GM18951 (cell line): ENCODE results near the gene DYNLT1.

Experiments used
- POLR2A ChIP-seq: IDR thresholded peaks from 4 replicates; pipeline ENCODE4 v1.6.1; 2011; ENCODE audit warnings: mild to moderate bottlenecking; ENCODE audit not compliant: insufficient read length, insufficient read depth; ENCODE audit errors: extremely low read depth
- in situ Hi-C: fragments of 300-500 bp; cut with MboI; formaldehyde crosslinking; loops from one replicate; pipeline ENCODE4 v1.12.0; 2022; ENCODE audit warnings: low sequenced_read_pairs, mixed read lengths, inconsistent platforms; ENCODE audit not compliant: unreplicated experiment

The DYNLT1 gene

DNA sequence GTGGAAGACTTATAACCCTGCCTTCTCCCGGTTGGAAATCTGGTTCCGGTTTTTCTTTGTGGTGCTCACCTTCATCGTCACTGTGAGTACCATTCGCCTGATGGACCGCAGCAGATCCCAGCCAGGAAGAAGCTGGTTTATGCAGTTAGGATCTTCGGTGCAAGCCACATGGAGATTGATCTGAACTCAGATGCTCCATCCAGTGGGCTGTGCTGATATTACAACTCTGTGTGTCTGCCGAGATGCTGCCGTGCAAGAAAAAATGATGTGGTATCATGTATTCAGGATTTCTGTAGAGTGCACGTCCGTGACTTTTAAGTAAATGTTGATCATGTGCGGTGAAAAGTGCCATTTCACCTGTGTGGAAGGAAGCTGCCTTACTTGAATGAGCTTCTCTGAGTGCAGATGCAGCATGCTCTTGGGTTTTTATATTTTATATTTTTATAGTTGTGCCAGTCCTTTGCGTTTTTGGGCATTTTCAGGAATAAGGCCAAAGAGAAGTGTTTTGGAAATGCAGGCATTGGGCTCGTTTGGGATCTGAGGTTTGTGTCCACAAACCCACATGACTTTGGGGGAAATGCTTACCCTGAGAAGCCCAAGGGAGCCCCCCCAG, 39.2 kb downstream of the DYNLT1 start:
- in situ Hi-C loops, result loop anchor here (10.0 kb wide), 1 partner anchor 381 kb away; no protein-coding TSS in a partner anchor
- no peak for TF ChIP-seq POLR2A

DNA sequence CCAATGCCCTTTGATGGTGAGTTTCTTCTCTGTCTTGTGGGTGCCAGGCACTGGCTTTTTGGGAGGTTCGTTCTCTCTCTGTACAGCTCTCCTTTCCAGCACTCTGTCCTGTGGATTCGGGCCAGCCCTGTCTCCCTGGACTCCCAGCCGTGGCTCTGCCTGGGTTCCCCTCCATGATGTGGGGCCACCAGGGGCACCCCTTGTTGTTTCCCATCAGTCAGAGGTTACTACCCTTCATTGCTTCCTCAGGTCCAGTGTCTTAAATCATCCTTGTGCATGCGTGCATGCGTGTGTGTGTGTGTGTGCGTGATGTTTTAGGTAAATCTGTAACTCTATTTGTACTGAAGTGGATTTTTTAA, 40.5 kb downstream of the DYNLT1 start:
- in situ Hi-C loops, result loop anchor here (10.0 kb wide), 1 partner anchor 379 kb away; no protein-coding TSS in a partner anchor
- no peak for TF ChIP-seq POLR2A

DNA sequence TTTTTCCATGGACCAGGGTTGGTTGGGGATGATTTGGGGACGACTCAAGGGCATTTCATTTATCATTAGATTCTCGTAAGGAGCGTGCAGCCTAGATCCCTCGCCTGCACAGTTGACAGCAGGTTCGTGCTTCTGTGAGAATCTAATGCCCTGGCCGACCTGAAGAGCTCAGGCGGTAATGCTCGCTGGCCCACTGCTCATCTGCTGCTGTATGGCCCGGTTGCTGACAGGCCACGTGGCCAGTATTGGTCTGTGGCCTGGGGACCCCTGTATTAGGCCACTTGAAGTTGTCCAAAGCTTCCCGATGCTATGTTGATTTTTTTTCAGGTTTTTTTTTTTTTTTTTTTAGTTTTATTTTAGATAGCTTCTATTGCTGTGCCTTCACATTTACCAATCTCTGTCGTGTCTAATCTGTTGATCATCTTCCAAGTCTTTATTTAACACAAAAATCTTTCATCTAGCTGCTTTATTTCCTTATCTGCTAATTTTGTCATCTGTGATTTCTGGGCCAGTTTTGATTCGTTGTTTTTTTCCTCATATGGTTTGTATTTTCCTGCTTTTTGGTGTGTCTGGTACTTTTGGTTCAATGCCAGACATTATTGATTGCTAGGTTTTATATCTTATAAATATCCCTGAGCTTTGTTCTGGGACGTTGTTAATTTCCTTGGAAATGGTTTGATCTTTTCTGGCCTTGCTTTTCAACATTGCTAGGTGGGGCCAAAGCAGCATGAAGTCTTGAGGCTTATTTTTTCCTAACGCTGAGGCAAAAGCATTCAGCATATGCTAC, 41.1 kb downstream of the DYNLT1 start:
- in situ Hi-C loops, result loop anchor here (10.0 kb wide), 1 partner anchor 379 kb away; no protein-coding TSS in a partner anchor
- no peak for TF ChIP-seq POLR2A

DNA sequence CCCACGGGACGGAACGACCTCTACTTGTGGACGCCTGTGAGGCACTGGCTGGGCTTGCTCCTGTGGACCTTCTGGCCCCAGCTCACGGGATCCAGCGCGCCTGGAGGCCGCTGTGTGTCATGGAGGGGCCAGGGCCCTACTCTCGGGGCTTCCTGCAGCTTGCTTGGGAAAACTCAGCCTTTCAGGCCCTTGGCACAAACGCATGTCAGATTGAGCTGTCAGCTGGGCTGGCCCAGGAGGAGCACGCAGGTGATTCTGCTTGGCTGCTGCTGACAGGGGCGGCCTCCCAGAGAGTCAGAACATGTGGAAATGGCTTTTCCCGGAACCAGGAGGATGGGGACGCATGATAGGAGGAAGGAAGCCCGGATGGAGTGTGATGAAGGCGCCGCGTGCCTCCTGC, 44.9 kb downstream of the DYNLT1 start:
- in situ Hi-C loops, result loop anchor here (10.0 kb wide), 1 partner anchor 375 kb away; no protein-coding TSS in a partner anchor
- no peak for TF ChIP-seq POLR2A

DNA sequence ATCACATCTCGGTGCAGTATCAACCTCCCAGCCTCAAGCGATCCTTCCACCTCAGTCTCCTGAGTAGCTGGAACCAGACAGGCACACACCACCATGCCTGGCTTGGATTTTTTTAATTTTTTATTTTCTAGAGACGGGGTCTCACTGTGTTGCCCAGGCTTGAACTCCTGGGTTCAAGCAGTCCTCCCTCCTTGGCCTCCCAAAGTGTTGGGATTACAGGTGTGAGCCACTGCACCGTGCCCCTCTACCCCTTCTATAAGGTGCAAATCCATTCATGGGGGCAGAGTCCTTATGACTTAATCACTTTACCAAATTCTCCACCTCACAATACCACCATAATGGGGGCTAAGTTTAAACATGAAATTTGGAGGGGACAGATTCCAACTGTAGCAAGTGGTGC, 47.0 kb downstream of the DYNLT1 start:
- no peak for TF ChIP-seq POLR2A
- in situ Hi-C loops, result no loop called here

DNA sequence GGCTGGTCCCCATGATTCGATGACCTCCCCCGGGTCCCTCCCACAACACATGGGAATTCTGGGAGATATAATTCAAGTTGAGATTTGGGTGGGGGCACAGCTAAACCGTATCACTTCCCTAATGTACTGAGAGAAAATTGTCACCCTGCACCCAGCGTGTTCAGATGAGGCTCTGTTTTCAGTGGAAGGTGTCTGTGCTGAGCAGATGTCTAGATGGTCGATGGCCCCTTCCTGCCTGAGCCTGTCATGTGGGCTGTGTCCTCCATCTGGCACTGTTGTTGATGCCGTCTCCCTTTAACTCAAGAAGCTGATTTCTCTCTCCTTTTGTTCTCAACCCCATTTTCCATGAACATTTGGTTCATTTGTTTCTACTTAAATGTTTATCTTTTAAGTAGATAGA, 47.7 kb downstream of the DYNLT1 start:
- in situ Hi-C loops, result no loop called here
- TF ChIP-seq POLR2A, result no peak

DNA sequence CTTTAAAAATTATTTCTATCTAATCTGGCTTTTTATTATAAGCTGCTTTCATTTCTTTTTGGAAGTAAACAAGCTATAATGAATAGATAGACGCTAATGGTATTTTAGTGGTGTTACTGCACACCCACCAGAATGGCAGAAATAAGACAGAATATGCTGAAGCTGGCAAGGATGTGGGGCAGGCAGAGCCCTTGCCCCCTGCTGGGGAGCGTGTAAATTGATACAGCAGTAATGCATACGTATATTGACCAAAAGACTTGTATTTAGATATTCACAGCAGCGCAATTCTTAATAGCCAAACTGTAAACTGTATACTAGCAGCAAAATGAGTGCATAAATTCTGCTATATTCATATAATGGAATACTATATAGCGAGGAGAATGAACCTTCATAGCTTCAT, 49.3 kb downstream of the DYNLT1 start:
- no peak for TF ChIP-seq POLR2A
- in situ Hi-C loops, result no loop called here

DNA sequence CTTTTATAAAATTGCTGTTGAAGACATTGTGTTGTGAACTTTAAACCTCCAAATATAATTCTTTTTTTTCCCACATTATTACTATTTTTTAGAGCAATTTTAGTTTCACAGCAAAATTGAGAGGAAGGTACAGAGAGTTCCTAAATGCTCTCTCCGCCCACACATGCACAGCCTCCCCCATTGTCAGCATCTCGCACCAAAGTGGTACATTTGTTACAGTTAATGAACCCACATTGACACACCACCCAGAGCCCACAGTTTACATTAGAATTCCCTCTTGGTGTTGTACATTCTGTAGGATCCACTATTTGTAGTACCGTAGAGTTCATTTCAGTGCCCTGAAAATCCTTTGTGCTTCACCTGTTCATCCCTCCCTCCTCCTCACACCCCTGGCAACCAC, 50.9 kb downstream of the DYNLT1 start:
- TF ChIP-seq POLR2A, result no peak
- in situ Hi-C loops, result no loop called here

DNA sequence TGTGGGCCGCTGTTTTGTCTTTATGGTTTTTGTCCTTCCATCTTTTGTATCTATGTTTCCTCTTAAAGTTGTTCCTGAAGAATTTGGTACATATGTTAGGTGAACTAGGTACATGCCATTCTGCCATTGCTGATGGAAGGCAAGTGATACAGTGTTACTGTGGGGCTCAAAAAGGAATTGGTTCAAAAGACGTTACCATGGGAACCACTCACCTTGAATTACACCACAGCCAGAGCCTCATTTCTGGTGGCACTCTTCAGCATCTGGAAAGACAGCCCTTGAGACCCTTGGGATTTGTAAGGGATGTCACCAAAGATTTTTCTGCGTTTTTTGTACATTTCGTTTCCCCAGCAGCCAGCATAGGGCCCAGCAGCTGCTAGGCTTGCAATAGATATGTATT, 52.7 kb downstream of the DYNLT1 start:
- no peak for TF ChIP-seq POLR2A
- in situ Hi-C loops, result no loop called here

DNA sequence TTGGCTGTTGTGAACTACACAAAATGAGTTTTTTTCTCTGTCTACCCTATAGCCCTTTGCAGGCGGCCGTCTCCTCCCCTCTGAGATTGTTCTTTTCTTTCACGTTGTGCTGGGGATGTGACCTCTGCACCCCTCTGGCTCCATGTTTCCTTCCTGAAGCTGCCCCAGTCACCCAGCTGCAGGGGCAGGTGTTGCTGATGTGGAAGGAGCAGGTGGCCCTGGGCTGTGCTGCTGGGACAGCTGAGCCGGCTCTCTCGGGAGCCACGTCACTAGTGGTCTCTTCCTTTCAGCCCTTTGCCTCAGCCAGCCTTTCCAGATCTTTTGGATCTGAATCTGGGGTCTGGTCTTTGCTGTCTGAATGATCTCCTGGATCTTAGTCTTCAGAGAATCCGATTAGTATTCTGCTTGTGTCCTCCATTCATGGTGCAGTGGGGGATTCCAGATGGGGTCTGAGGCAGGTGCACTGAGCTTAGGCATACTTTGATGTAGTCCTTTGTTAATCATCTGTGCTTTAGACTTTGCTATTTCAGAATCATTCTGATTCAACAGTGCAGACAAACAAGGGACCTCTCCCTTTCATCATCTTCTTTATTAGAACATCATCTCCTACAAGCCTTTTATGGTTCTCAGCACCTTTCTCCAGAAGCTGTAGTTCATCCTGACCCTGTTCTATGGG, 53.3 kb downstream of the DYNLT1 start:
- in situ Hi-C loops, result no loop called here
- no peak for TF ChIP-seq POLR2A

DNA sequence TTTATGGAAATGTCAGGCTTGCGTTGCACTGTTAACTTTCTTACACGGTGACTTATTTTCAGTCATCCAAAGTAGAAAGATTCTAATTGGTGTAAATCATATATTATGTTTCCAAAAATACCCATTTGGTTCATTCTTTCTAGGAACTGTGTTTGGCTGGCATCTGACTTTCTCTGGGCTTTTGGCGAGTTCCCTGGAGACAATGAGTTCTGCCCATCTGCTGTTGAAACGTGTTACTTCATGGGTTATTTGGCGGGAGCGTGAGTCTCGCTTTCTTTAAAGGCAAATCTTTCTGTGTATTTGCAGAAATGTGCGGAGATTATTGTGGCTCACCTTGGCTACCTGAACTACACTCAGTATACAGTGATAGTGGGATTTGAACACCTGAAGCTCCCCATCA, 55.2 kb downstream of the DYNLT1 start:
- in situ Hi-C loops, result no loop called here
- TF ChIP-seq POLR2A, result no peak

DNA sequence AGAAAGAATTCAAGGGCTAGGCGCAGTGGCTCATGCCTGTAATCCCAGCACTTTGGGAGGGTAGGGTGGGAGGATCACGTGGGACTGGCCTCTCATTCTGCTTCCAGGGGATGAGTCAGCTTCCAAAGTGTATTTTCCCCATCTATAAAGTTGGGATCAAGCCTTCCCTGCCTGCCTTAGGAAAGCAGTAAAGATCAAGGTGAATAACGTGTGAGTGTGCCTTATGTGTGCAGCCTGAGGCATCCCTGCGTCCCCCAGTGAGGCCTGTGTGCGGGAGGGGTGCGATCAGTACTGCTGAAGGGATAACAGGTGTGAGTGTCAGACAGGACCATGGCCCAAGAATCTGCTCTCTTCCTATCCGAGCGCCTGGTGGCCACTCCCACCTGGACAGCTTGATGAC, 57.9 kb downstream of the DYNLT1 start:
- in situ Hi-C loops, result no loop called here
- no peak for TF ChIP-seq POLR2A
